HepG2 (cell line): ENCODE measurements around the gene MSRB3. TPM values are rescaled to one million over a fixed set of nuclear protein-coding genes. Genes with fewer than 3 reads are reported as not detected.

Experiments used
- ASH2L ChIP-seq: fragments of 300-600, 200-600 bp; sonication (generic); IDR thresholded peaks from 2 replicates; pipeline ENCODE4 v1.7.0; 2017; ENCODE audit warnings: low read depth, mild to moderate bottlenecking, moderate library complexity, mixed read lengths, low read length; ENCODE audit not compliant: insufficient read length
- CTCF ChIP-seq: sonication (generic); formaldehyde crosslinking; IDR thresholded peaks from 2 replicates; pipeline ENCODE4 v1.5.0; 2020; ENCODE audit warnings: mild to moderate bottlenecking, missing genetic modification reagents, moderate library complexity
- FOXJ3 ChIP-seq: sonication (generic); formaldehyde crosslinking; IDR thresholded peaks from 2 replicates; pipeline ENCODE4 v1.4.0; 2020; ENCODE audit warnings: missing genetic modification reagents, mild to moderate bottlenecking, borderline replicate concordance
- GABPA ChIP-seq, 2 experiments: IDR thresholded peaks; 2 replicates each; pipeline ENCODE4 v1.6.1; 2011 to 2016; ENCODE audit warnings: low read depth in 2 of 2, low read length in 1 of 2, missing biosample characterization in 1 of 2, missing genetic modification characterization in 1 of 2
- HOXA3 ChIP-seq: sonication (generic); formaldehyde crosslinking; IDR thresholded peaks from 2 replicates; pipeline ENCODE4 v1.5.0; 2020; ENCODE audit warnings: missing genetic modification reagents
- HOXD1 ChIP-seq: sonication (generic); formaldehyde crosslinking; IDR thresholded peaks from 2 replicates; pipeline ENCODE4 v1.5.0; 2020; ENCODE audit warnings: missing genetic modification reagents
- MIXL1 ChIP-seq: IDR thresholded peaks from 2 replicates; pipeline ENCODE4 v1.6.1; 2016
- NAIF1 ChIP-seq: sonication (generic); formaldehyde crosslinking; IDR thresholded peaks from 2 replicates; pipeline ENCODE4 v1.5.0; 2020; ENCODE audit warnings: mild to moderate bottlenecking, missing genetic modification reagents, borderline replicate concordance
- SIX1 ChIP-seq: sonication (generic); formaldehyde crosslinking; IDR thresholded peaks from 2 replicates; pipeline ENCODE4 v1.4.0; 2020; ENCODE audit warnings: missing genetic modification reagents, borderline replicate concordance
- TRIM22 ChIP-seq: fragments of 450-650 bp; IDR thresholded peaks from 2 replicates; pipeline ENCODE4 v1.6.1; 2017
- ZBTB7B ChIP-seq: sonication (generic); formaldehyde crosslinking; IDR thresholded peaks from 2 replicates; pipeline ENCODE4 v1.4.0; 2020; ENCODE audit warnings: missing genetic modification reagents
- ZNF12 ChIP-seq: sonication (generic); formaldehyde crosslinking; IDR thresholded peaks from 2 replicates; pipeline ENCODE4 v1.5.0; 2020; ENCODE audit warnings: missing genetic modification reagents
- ZNF644 ChIP-seq: IDR thresholded peaks from 2 replicates; pipeline ENCODE4 v1.6.1; 2016; ENCODE audit warnings: low read depth
- ZNF710 ChIP-seq: sonication (generic); formaldehyde crosslinking; IDR thresholded peaks from 2 replicates; pipeline ENCODE4 v1.5.0; 2020; ENCODE audit warnings: mild to moderate bottlenecking, missing genetic modification reagents, borderline replicate concordance
- ZNF800 ChIP-seq: sonication (generic); formaldehyde crosslinking; IDR thresholded peaks from 2 replicates; pipeline ENCODE4 v1.4.0; 2020; ENCODE audit warnings: missing genetic modification reagents
- ZSCAN31 ChIP-seq: sonication (generic); formaldehyde crosslinking; IDR thresholded peaks from 2 replicates; pipeline ENCODE4 v1.5.0; 2020; ENCODE audit warnings: low read depth, mild to moderate bottlenecking, missing genetic modification reagents
- polyA plus RNA-seq, 8 experiments: library from polyadenylated mRNA; depleted of rRNA in 3 of 8; stranded (reverse) in 7 of 8; unstranded in 1 of 8; fragments of >200 nt; fragmentation: Illumina TruSeq in 4 of 8; extraction: Trizol in 4 of 8; gene quantifications; 2 replicates each; pipeline versions ENCODE4 v1.2.1 to v1.2.3, GENCODE V29; 2011 to 2016; ENCODE audit warnings: low read depth in 4 of 8, missing spikeins in 1 of 8, mixed read lengths in 1 of 8; ENCODE audit not compliant: insufficient read depth in 1 of 8
- total RNA-seq, 5 experiments: library from RNA; depleted of rRNA; stranded (reverse); fragments of >200 nt; fragmentation: Illumina TruSeq; extraction: Trizol; gene quantifications; 2 replicates each; pipeline ENCODE4 v1.2.3, GENCODE V29; 2016; ENCODE audit warnings: low read depth in 1 of 5
- TF ChIP-seq, protein P1 (sequence below): IDR thresholded peaks from 2 replicates; pipeline ENCODE4 v1.6.1; 2016; ENCODE audit warnings: low read depth
- TF ChIP-seq, protein P2 (sequence below): sonication (generic); formaldehyde crosslinking; conservative IDR thresholded peaks from 2 replicates; pipeline ENCODE4 v1.4.0; 2020; ENCODE audit warnings: missing genetic modification reagents

Gene MSRB3
- total and polyA plus RNA-seq, 2 of the 13 experiments (the other 11 are each of a cell fraction or from before 2014, with no cell fraction given): 1.5 to 1.9 TPM

DNA sequence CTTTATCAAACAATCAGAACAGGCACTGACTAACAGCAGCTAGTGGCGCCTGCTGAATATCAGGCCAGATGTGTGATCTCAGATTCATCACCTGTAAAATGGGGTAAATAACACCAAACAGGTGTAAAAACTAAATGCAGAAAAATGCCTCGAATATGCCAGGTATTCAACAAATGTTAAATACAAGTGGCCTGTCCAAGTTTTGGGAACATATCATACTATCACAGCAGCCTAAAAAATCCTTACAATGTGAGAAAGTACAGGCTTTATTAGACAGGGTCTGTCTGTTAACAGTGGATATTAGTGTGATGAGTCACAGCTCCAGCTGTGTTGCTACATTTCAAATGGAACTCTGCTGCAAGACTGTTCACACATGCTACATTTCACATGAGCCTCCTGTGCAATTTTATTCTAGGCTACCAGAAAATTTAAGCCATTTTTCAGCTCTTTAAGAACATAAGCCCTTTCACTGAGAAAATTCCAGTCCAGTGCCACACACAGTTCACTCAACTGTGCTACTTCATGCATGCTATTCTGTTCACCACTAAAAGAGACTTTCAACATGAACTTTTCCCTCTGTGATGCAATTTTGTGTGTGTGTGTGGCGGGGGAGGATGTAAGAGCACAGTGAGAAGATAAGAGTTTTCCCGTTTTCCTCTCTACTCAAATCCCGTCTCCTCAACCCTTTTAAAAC is 56.7 kb downstream of the MSRB3 start (continued):
- TF ChIP-seq ZNF710 (CRISPR knock-in tag): peak; percentile 66; the same call in 1 of the 2 replicates
- TF ChIP-seq, protein P1, sequence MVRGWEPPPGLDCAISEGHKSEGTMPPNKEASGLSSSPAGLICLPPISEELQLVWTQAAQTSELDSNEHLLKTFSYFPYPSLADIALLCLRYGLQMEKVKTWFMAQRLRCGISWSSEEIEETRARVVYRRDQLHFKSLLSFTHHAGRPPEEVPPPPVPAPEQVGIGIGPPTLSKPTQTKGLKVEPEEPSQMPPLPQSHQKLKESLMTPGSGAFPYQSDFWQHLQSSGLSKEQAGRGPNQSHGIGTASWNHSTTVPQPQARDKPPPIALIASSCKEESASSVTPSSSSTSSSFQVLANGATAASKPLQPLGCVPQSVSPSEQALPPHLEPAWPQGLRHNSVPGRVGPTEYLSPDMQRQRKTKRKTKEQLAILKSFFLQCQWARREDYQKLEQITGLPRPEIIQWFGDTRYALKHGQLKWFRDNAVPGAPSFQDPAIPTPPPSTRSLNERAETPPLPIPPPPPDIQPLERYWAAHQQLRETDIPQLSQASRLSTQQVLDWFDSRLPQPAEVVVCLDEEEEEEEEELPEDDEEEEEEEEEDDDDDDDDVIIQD (CRISPR knock-in tag): peak; percentile 82
- TF ChIP-seq HOXD1 (CRISPR knock-in tag): peak; percentile 30; the same call in 1 of the 2 replicates
- peak; percentile 59; the same call in 1 of the 2 replicates for TF ChIP-seq ZNF644
- peak; percentile 87 for TF ChIP-seq MIXL1 (CRISPR knock-in tag)
- TF ChIP-seq NAIF1: no peak
- TF ChIP-seq GABPA (IDR thresholded peaks at IDR 0.05; ENCODE audit: low read depth, low read length): no peak
- peak; percentile 25; the same call in 1 of the 2 replicates for TF ChIP-seq GABPA (CRISPR knock-in tag; IDR thresholded peaks at IDR 0.05; ENCODE audit: low read depth)
- peak; percentile 75 for TF ChIP-seq ASH2L
- TF ChIP-seq, protein P2, sequence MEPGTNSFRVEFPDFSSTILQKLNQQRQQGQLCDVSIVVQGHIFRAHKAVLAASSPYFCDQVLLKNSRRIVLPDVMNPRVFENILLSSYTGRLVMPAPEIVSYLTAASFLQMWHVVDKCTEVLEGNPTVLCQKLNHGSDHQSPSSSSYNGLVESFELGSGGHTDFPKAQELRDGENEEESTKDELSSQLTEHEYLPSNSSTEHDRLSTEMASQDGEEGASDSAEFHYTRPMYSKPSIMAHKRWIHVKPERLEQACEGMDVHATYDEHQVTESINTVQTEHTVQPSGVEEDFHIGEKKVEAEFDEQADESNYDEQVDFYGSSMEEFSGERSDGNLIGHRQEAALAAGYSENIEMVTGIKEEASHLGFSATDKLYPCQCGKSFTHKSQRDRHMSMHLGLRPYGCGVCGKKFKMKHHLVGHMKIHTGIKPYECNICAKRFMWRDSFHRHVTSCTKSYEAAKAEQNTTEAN (CRISPR knock-in tag): peak; percentile 81
- peak; percentile 30; the same call in 1 of the 2 replicates for TF ChIP-seq ZNF800 (CRISPR knock-in tag)
- TF ChIP-seq CTCF: 0 out of 2 replicates have a peak, but pooled peaks have one; percentile 5
- TF ChIP-seq ZNF12 (CRISPR knock-in tag): peak; percentile 55; the same call in 1 of the 2 replicates
- TF ChIP-seq HOXA3 (CRISPR knock-in tag): peak; percentile 50; the same call in 1 of the 2 replicates
- peak; percentile 56; the same call in 1 of the 2 replicates for TF ChIP-seq ZSCAN31 (CRISPR knock-in tag)
- TF ChIP-seq SIX1 (CRISPR knock-in tag): 0 out of 2 replicates have a peak, but pooled peaks have one; percentile 33
- TF ChIP-seq ZBTB7B: 0 out of 2 replicates have a peak, but pooled peaks have one; percentile 31
- peak; percentile 56; the same call in 1 of the 2 replicates for TF ChIP-seq FOXJ3 (CRISPR knock-in tag)
- TF ChIP-seq TRIM22: no peak
